Keratinocyte (primary cell): ENCODE results near the gene CCDC89. TPM values are rescaled to one million over a fixed set of nuclear protein-coding genes. Genes with fewer than 3 reads are reported as not detected.

Experiments used
- DNase-seq: peaks from one replicate; pipeline ENCODE4 v3.0.0-alpha.2; 2011; ENCODE audit warnings: low read depth, missing footprints, low spot score
- FAIRE-seq: peaks from 2 replicates; lab custom pipeline; 2011; peaks lifted over from hg19 to GRCh38; lab: Jason Lieb, UNC
- H2AFZ ChIP-seq: 2 replicates; pipeline ENCODE4 v1.6.0; 2012; ENCODE audit warnings: low read length, control low read depth, inconsistent platforms; ENCODE audit not compliant: control insufficient read depth
- H3K27ac ChIP-seq: 2 replicates; pipeline ENCODE4 v1.5.1; 2011; ENCODE audit warnings: low read length; ENCODE audit not compliant: control insufficient read depth, insufficient read depth
- H3K27me3 ChIP-seq: 3 replicates; pipeline ENCODE4 v1.6.0; 2011; ENCODE audit warnings: low read length; ENCODE audit not compliant: control insufficient read depth, insufficient read depth; ENCODE audit errors: extremely low read depth
- H3K36me3 ChIP-seq, 2 experiments: 2 replicates in 1 of 2; 3 replicates in 1 of 2; pipeline ENCODE4 v1.5.1; 2011; ENCODE audit warnings: low read length in 2 of 2, mild to moderate bottlenecking in 1 of 2; ENCODE audit not compliant: control insufficient read depth in 2 of 2, insufficient read depth in 2 of 2; ENCODE audit errors: extremely low read depth in 1 of 2
- H3K4me1 ChIP-seq: 3 replicates; pipeline ENCODE4 v1.5.1; 2011; ENCODE audit warnings: low read length; ENCODE audit not compliant: control insufficient read depth, insufficient read depth; ENCODE audit errors: extremely low read depth
- H3K4me2 ChIP-seq: 3 replicates; pipeline ENCODE4 v1.6.0; 2011; ENCODE audit warnings: low read depth, low read length; ENCODE audit not compliant: control insufficient read depth, insufficient read depth; ENCODE audit errors: extremely low read depth
- H3K4me3 ChIP-seq, 3 experiments: fragments of 200-600 bp in 1 of 3; sonication (generic) in 1 of 3; 2 replicates in 2 of 3; 3 replicates in 1 of 3; pipeline ENCODE4 v1.5.1; 2011 to 2016; ENCODE audit warnings: low read length in 3 of 3, mild to moderate bottlenecking in 3 of 3, control low read depth in 2 of 3, inconsistent platforms in 1 of 3, low read depth in 1 of 3, mixed read lengths in 1 of 3, mixed run types in 1 of 3, moderate library complexity in 1 of 3; ENCODE audit not compliant: control insufficient read depth in 2 of 3, insufficient read depth in 2 of 3; ENCODE audit errors: extremely low read depth in 1 of 3
- H3K79me2 ChIP-seq: 2 replicates; pipeline ENCODE4 v1.6.0; 2012; ENCODE audit warnings: low read length; ENCODE audit not compliant: control insufficient read depth, insufficient read depth
- H3K9ac ChIP-seq: 3 replicates; pipeline ENCODE4 v1.6.0; 2011; ENCODE audit warnings: low read length; ENCODE audit not compliant: control insufficient read depth, insufficient read depth; ENCODE audit errors: extremely low read depth
- H3K9me1 ChIP-seq: 3 replicates; pipeline ENCODE4 v1.6.0; 2011; ENCODE audit warnings: low read length; ENCODE audit not compliant: control insufficient read depth, insufficient read depth; ENCODE audit errors: extremely low read depth
- H3K9me3 ChIP-seq: 2 replicates; pipeline ENCODE4 v1.5.1; 2012; ENCODE audit warnings: low read depth, low read length; ENCODE audit not compliant: control insufficient read depth
- H4K20me1 ChIP-seq: 3 replicates; pipeline ENCODE4 v1.6.0; 2011; ENCODE audit warnings: low read length; ENCODE audit not compliant: control insufficient read depth, insufficient read depth; ENCODE audit errors: extremely low read depth
- CTCF ChIP-seq, 3 experiments: IDR thresholded peaks in 1 of 3; conservative IDR thresholded peaks in 1 of 3; optimal IDR thresholded peaks in 1 of 3; 2 replicates in 2 of 3; 3 replicates in 1 of 3; pipeline versions ENCODE3 to v1.5.1; 2011; ENCODE audit warnings: low read length in 3 of 3, mild to moderate bottlenecking in 3 of 3, moderate library complexity in 2 of 3, control low read depth in 1 of 3, inconsistent platforms in 1 of 3; ENCODE audit not compliant: insufficient read depth in 2 of 3; ENCODE audit errors: extremely low read depth in 1 of 3
- EZH2 ChIP-seq: IDR thresholded peaks from one replicate; pipeline ENCODE4 v1.6.1; 2012; ENCODE audit warnings: inconsistent platforms, mild to moderate bottlenecking, low read length, moderate library complexity
- dilution Hi-C: fragments of 300-500 bp; cut with MboI; formaldehyde crosslinking; loops from one replicate; pipeline ENCODE4 v1.7.0; 2020; ENCODE audit warnings: low sequenced_read_pairs; ENCODE audit not compliant: extremely low pct_ligation_motif_present
- polyA plus RNA-seq, 5 experiments: library from polyadenylated mRNA; depleted of rRNA in 3 of 5; stranded (reverse) in 3 of 5; stranded (forward) in 1 of 5; unstranded in 1 of 5; fragments of >200 nt; gene quantifications; 1 replicate in 1 of 5; 2 replicates in 3 of 5; 3 replicates in 1 of 5; pipeline versions ENCODE4 v1.2.1 to v1.2.3, GENCODE V29; 2011 to 2012; ENCODE audit warnings: missing spikeins in 2 of 5, low read depth in 1 of 5, low replicate concordance in 1 of 5

Gene CCDC89
- polyA plus RNA-seq, 1 donor (not counting 4 experiments of a cell fraction or from before 2014, with no cell fraction given): 0.31 TPM

- H3K79me2 ChIP-seq: no peaks in the 10 kb centered on the region
- no peaks in the 10 kb centered on the region for H4K20me1 ChIP-seq
- no peak overlapping the region for H3K27ac ChIP-seq
- no peak overlapping the region for H3K9ac ChIP-seq
- H3K27me3 ChIP-seq: no peaks in the 10 kb centered on the region
- dilution Hi-C loops: no loop called here
- no peaks in the 10 kb centered on the region for H3K4me1 ChIP-seq
- H3K9me1 ChIP-seq: no peaks in the 10 kb centered on the region
- H3K9me3 ChIP-seq: no peaks in the 10 kb centered on the region
- no peak overlapping the region for H3K4me2 ChIP-seq
- no peak overlapping the region for H2AFZ ChIP-seq
- H3K4me3 ChIP-seq: no peak overlapping the region
- FAIRE-seq (no peak), DNase-seq (no peak)
- H3K36me3 ChIP-seq: no peaks in the 10 kb centered on the region
- TF ChIP-seq CTCF (optimal IDR thresholded peaks at IDR 0.05 in 1 of 3, IDR thresholded peaks at IDR 0.05 in 1 of 3, conservative IDR thresholded peaks at IDR 0.05 in 1 of 3; ENCODE audit: extremely low read depth in 1 of 3, insufficient read depth in 2 of 3, low read length in 3 of 3) (no peak), EZH2 (no peak)
Measured at GRCh38 chr11:85704967-85705366, 19.0 kb upstream of the CCDC89 start.

- Histone ChIP-seq H3K4me1 (no peaks in the 10 kb centered on the region), H3K9ac (no peak overlapping the region), H3K36me3 (no peaks in the 10 kb centered on the region), H2AFZ (no peak overlapping the region), H3K4me2 (no peak overlapping the region), H3K9me1 (no peaks in the 10 kb centered on the region), H3K9me3 (no peaks in the 10 kb centered on the region), H4K20me1 (no peaks in the 10 kb centered on the region), H3K27ac (no peak overlapping the region), H3K79me2 (no peaks in the 10 kb centered on the region), H3K27me3 (no peaks in the 10 kb centered on the region), H3K4me3 (no peak overlapping the region)
- dilution Hi-C loops: no loop called here
- no peak for FAIRE-seq
- TF ChIP-seq EZH2 (no peak), CTCF (optimal IDR thresholded peaks at IDR 0.05 in 1 of 3, IDR thresholded peaks at IDR 0.05 in 1 of 3, conservative IDR thresholded peaks at IDR 0.05 in 1 of 3; ENCODE audit: extremely low read depth in 1 of 3, insufficient read depth in 2 of 3, low read length in 3 of 3) (no peak)
- no peak for DNase-seq
Measured at GRCh38 chr11:85699957-85700741, 14.2 kb upstream of the CCDC89 start.
